ENCODE results near the gene ZFYVE9. TPM values are rescaled to one million over a fixed set of nuclear protein-coding genes. Genes with fewer than 3 reads are reported as not detected.
"Not testable (repeated sequence)": the region's sequence is repeated elsewhere in the genome, so short reads cannot be mapped to it uniquely, and the experiment has no call there.

Gene ZFYVE9
- total RNA-seq, 1 experiment from 2014 or later = 28.4 TPM

DNA sequence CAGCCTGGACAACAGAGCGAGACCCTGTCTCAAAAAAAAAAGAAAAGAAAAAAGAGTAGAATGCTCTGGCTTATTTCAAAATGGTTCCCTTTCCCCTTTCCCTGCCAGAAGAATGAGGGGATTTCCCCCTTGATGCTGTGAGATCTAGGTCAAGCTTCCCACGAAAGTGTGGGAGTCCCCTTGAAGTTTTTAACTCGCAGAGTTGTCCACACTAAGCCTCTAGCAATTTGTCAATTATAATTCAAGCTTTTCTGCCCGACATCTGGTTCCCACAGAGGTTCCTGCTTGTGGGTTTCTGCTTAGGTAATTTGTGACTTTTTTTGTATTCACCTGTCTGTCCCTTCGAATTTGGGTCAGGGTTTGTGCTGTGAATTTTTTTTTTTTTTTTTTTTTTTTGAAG is 62.8 kb downstream of the ZFYVE9 start:
- no peak overlapping the region for H4K5ac ChIP-seq (ENCODE audit: insufficient read length, low read depth, low read length)
- no peak overlapping the region for H2BK15ac ChIP-seq (ENCODE audit: low read depth, low read length)
- no peak overlapping the region for H3K18ac ChIP-seq (ENCODE audit: insufficient read length, low read depth, low read length)
- no CpG with 5 or more reads among the region's 5 CpGs for WGBS (ENCODE audit: extremely low coverage, insufficient read length, low lambda C conversion rate)
- H3K4ac ChIP-seq (ENCODE audit: low read depth, low read length) = no peak overlapping the region
- H3K9me3 Mint-ChIP-seq = peaks cover 8 to 10% of the 10 kb centered on the region in 2 experiments; a peak in 4 of 5 replicates
- H3K27me3 Mint-ChIP-seq (ENCODE audit: low read depth) = no peaks in the 10 kb centered on the region
- no peaks in the 10 kb centered on the region; the same call in 1 of the 2 replicates for H3K79me2 ChIP-seq (ENCODE audit: insufficient read depth, low read length)
- no peaks in the 10 kb centered on the region for H3K4me1 Mint-ChIP-seq
- H3K23me2 ChIP-seq (ENCODE audit: insufficient read length, low read depth, low read length, poor library complexity, severe bottlenecking) = no peaks in the 10 kb centered on the region
- no peak overlapping the region for H2AK5ac ChIP-seq (ENCODE audit: insufficient read length, low read length)
- no peak overlapping the region for H3K27ac ChIP-seq (ENCODE audit: insufficient read length, low read depth, low read length)
- H3K27ac Mint-ChIP-seq = 0 out of 7 replicates have a peak overlapping the region, but pooled peaks of 1 of the 3 experiments have one; percentile 37
- peaks cover 0 to 15% (median 6%) of the 10 kb centered on the region in 3 experiments; a peak in 4 of 7 replicates for H3K36me3 Mint-ChIP-seq (ENCODE audit: insufficient read depth in 1 of 3, low read depth in 3 of 3)
- no peaks in the 10 kb centered on the region for H4K20me1 ChIP-seq (ENCODE audit: control insufficient read depth, insufficient read depth, insufficient read length)
- no peak overlapping the region for H3K23ac ChIP-seq (ENCODE audit: insufficient read length, low read depth, low read length)
- H4K8ac ChIP-seq (replicated peaks; ENCODE audit: insufficient read length, low read depth, low read length) = no peak overlapping the region
- H2BK12ac ChIP-seq (ENCODE audit: insufficient read length, low read depth, low read length) = no peak overlapping the region
- H3K79me1 ChIP-seq (ENCODE audit: insufficient read depth, low read depth, low read length, poor library complexity, severe bottlenecking) = no peaks in the 10 kb centered on the region
- no peaks in the 10 kb centered on the region for H3K27me3 ChIP-seq (ENCODE audit: insufficient read depth, low read length)
- H3K14ac ChIP-seq (ENCODE audit: insufficient read depth, low read length) = no peak overlapping the region
- no peaks in the 10 kb centered on the region for H3K9me3 ChIP-seq (ENCODE audit: control insufficient read depth, low read depth, low read length)
- H3K9ac ChIP-seq (ENCODE audit: extremely low read depth, insufficient read length, low read length) = no peak overlapping the region
- no peak for TF ChIP-seq CTCF (conservative IDR thresholded peaks at IDR 0.05)
- no peak overlapping the region for H2BK120ac ChIP-seq (ENCODE audit: low read depth, low read length, poor library complexity, severe bottlenecking)
- no peak overlapping the region for H3T11ph ChIP-seq (ENCODE audit: low read length)
- H3K4me2 ChIP-seq (ENCODE audit: insufficient read depth, insufficient read length, low read length) = no peak overlapping the region
- H3K4me1 ChIP-seq (ENCODE audit: insufficient read depth, low read length) = no peaks in the 10 kb centered on the region
- no peak for DNase-seq
- H3K4me3 Mint-ChIP-seq = no peak overlapping the region
- H2BK5ac ChIP-seq (ENCODE audit: insufficient read length, low read length) = no peak overlapping the region
- H3K56ac ChIP-seq (ENCODE audit: insufficient read length, low read depth, low read length) = no peak overlapping the region
- no peak overlapping the region for H2AFZ ChIP-seq (ENCODE audit: low read length)
- no peak overlapping the region for H4K91ac ChIP-seq (ENCODE audit: insufficient read length, low read depth, low read length)
- H2BK20ac ChIP-seq (ENCODE audit: low read depth, low read length, poor library complexity, severe bottlenecking) = no peak overlapping the region

- WGBS (ENCODE audit: extremely low coverage, insufficient read length, low lambda C conversion rate) = no CpG with 5 or more reads among the region's 8 CpGs
- not testable (repeated sequence) for H3K14ac ChIP-seq (ENCODE audit: insufficient read depth, low read length); H3K4me1 Mint-ChIP-seq; H2BK20ac ChIP-seq (ENCODE audit: low read depth, low read length, poor library complexity, severe bottlenecking); H2AK5ac ChIP-seq (ENCODE audit: insufficient read length, low read length); H3K27me3 ChIP-seq (ENCODE audit: insufficient read depth, low read length); H3K79me1 ChIP-seq (ENCODE audit: insufficient read depth, low read depth, low read length, poor library complexity, severe bottlenecking); H2BK120ac ChIP-seq (ENCODE audit: low read depth, low read length, poor library complexity, severe bottlenecking); H4K5ac ChIP-seq (ENCODE audit: insufficient read length, low read depth, low read length); H3K9me3 ChIP-seq (ENCODE audit: control insufficient read depth, low read depth, low read length); H3K27ac Mint-ChIP-seq; H3K79me2 ChIP-seq (ENCODE audit: insufficient read depth, low read length); H3K27me3 Mint-ChIP-seq (ENCODE audit: low read depth); H3K9me3 Mint-ChIP-seq; H4K20me1 ChIP-seq (ENCODE audit: control insufficient read depth, insufficient read depth, insufficient read length); H3K4me3 Mint-ChIP-seq; H3K27ac ChIP-seq (ENCODE audit: insufficient read length, low read depth, low read length); H3K18ac ChIP-seq (ENCODE audit: insufficient read length, low read depth, low read length); H4K8ac ChIP-seq (replicated peaks; ENCODE audit: insufficient read length, low read depth, low read length); H3K4me1 ChIP-seq (ENCODE audit: insufficient read depth, low read length); H2BK5ac ChIP-seq (ENCODE audit: insufficient read length, low read length); H2BK15ac ChIP-seq (ENCODE audit: low read depth, low read length); H3K23ac ChIP-seq (ENCODE audit: insufficient read length, low read depth, low read length); DNase-seq; H3K36me3 Mint-ChIP-seq (ENCODE audit: insufficient read depth in 1 of 3, low read depth in 3 of 3); H4K91ac ChIP-seq (ENCODE audit: insufficient read length, low read depth, low read length); H2BK12ac ChIP-seq (ENCODE audit: insufficient read length, low read depth, low read length); H3K4ac ChIP-seq (ENCODE audit: low read depth, low read length); H2AFZ ChIP-seq (ENCODE audit: low read length); H3K23me2 ChIP-seq (ENCODE audit: insufficient read length, low read depth, low read length, poor library complexity, severe bottlenecking); H3K4me2 ChIP-seq (ENCODE audit: insufficient read depth, insufficient read length, low read length); H3K9ac ChIP-seq (ENCODE audit: extremely low read depth, insufficient read length, low read length); H3K56ac ChIP-seq (ENCODE audit: insufficient read length, low read depth, low read length); H3T11ph ChIP-seq (ENCODE audit: low read length)
Observed at GRCh38 chr1:52206686-52207085, 64.8 kb downstream of the ZFYVE9 start.
